ENCODE results near the gene FAM117A. TPM values are rescaled to one million over a fixed set of nuclear protein-coding genes. Genes with fewer than 3 reads are reported as not detected.

The FAM117A gene
- total RNA-seq, 3 donors from 2014 or later = 8.0 to 11.6 (median 9.8) TPM

- Histone ChIP-seq H3K4me1 (no peaks in the 10 kb centered on the region), H3K36me3 (no peaks in the 10 kb centered on the region), H3K4me3 (no peak overlapping the region), H3K27ac (no peak overlapping the region), H3K9me3 (no peaks in the 10 kb centered on the region), H3K27me3 (no peaks in the 10 kb centered on the region)
- no peak for DNase-seq (ENCODE audit: low spot score in 2 of 2)
- TF ChIP-seq POLR2AphosphoS5 (IDR thresholded peaks at IDR 0.05) = no peak
- no peak for TF ChIP-seq POLR2A (IDR thresholded peaks at IDR 0.05)
- TF ChIP-seq CTCF (IDR thresholded peaks at IDR 0.05) = no peak
- intact Hi-C loops (cut with DNase I; ENCODE audit: low total_unique reads) = no loop called here
These were observed 14.2 kb downstream of the FAM117A start for GRCh38 chr17:49749730-49750129.

GRCh38 chr17:49748791-49749190 lies 15.1 kb downstream of the FAM117A start:
- no peak for DNase-seq (ENCODE audit: low spot score in 2 of 2)
- Histone ChIP-seq H3K9me3 (no peaks in the 10 kb centered on the region), H3K4me1 (no peaks in the 10 kb centered on the region), H3K27ac (no peak overlapping the region), H3K27me3 (no peaks in the 10 kb centered on the region), H3K4me3 (no peak overlapping the region), H3K36me3 (no peaks in the 10 kb centered on the region)
- TF ChIP-seq POLR2A (IDR thresholded peaks at IDR 0.05) (no peak), POLR2AphosphoS5 (IDR thresholded peaks at IDR 0.05) (no peak), CTCF (IDR thresholded peaks at IDR 0.05) (no peak)
- intact Hi-C loops (cut with DNase I; ENCODE audit: low total_unique reads) = no loop called here

GRCh38 chr17:49748223-49748622 lies 15.7 kb downstream of the FAM117A start:
- intact Hi-C loops (cut with DNase I; ENCODE audit: low total_unique reads) = no loop called here
- TF ChIP-seq CTCF (IDR thresholded peaks at IDR 0.05) (no peak), POLR2AphosphoS5 (IDR thresholded peaks at IDR 0.05) (no peak), POLR2A (IDR thresholded peaks at IDR 0.05) (no peak)

GRCh38 chr17:49747632-49748031 lies 16.3 kb downstream of the FAM117A start:
- Histone ChIP-seq H3K9me3 (no peaks in the 10 kb centered on the region), H3K4me3 (no peak overlapping the region), H3K27me3 (no peaks in the 10 kb centered on the region), H3K4me1 (no peaks in the 10 kb centered on the region), H3K36me3 (no peaks in the 10 kb centered on the region), H3K27ac (peak overlapping the region in 1 of 2 donors; percentile 39)
- DNase-seq (ENCODE audit: low spot score in 2 of 2) = no peak
- no peak for TF ChIP-seq CTCF (IDR thresholded peaks at IDR 0.05)
- no peak for TF ChIP-seq POLR2AphosphoS5 (IDR thresholded peaks at IDR 0.05)
- no peak for TF ChIP-seq POLR2A (IDR thresholded peaks at IDR 0.05)
- intact Hi-C loops (cut with DNase I; ENCODE audit: low total_unique reads) = no loop called here

More at GRCh38 chr17:49748223-49748622, 15.7 kb downstream of the FAM117A start:
- Histone ChIP-seq H3K4me1 (no peaks in the 10 kb centered on the region), H3K36me3 (no peaks in the 10 kb centered on the region), H3K9me3 (no peaks in the 10 kb centered on the region), H3K27me3 (no peaks in the 10 kb centered on the region), H3K4me3 (no peak overlapping the region), H3K27ac (no peak overlapping the region)
- no peak for DNase-seq (ENCODE audit: low spot score in 2 of 2)

- TF ChIP-seq CTCF (IDR thresholded peaks at IDR 0.05) (no peak), POLR2A (IDR thresholded peaks at IDR 0.05) (no peak), POLR2AphosphoS5 (IDR thresholded peaks at IDR 0.05) (no peak)
- no peaks in the 10 kb centered on the region for H3K27me3 ChIP-seq
These were observed 17.0 kb downstream of the FAM117A start for GRCh38 chr17:49746791-49747490.

More at GRCh38 chr17:49746791-49747490, 17.0 kb downstream of the FAM117A start:
- no peak for DNase-seq (ENCODE audit: low spot score in 2 of 2)
- intact Hi-C loops (cut with DNase I; ENCODE audit: low total_unique reads) = loop anchor here (1.0 kb wide), 1 partner anchor 9 kb away; no protein-coding TSS in a partner anchor
- no peaks in the 10 kb centered on the region for H3K36me3 ChIP-seq
- H3K4me1 ChIP-seq = peaks cover 0 to 3% of the 10 kb centered on the region in 2 donors
- H3K27ac ChIP-seq = peak overlapping the region; percentile 2 to 39
- no peaks in the 10 kb centered on the region for H3K9me3 ChIP-seq
- H3K4me3 ChIP-seq = no peak overlapping the region
